ENCODE data around the gene PTPRM. TPM values are rescaled to one million over a fixed set of nuclear protein-coding genes. Genes with fewer than 3 reads are reported as not detected.

Gene PTPRM
- total and polyA plus RNA-seq, 2 of the 8 experiments (the other 6 are each of a cell fraction or from before 2014, with no cell fraction given), result 4.1 to 7.0 TPM

GRCh38 chr18:7931763-7932162 is 364.6 kb downstream of the PTPRM start (continued):
- TF ChIP-seq CHD7 (IDR thresholded peaks at IDR 0.05; ENCODE audit: insufficient replicate concordance, low read length), result no peak
- no peak for TF ChIP-seq JUN (IDR thresholded peaks at IDR 0.05; ENCODE audit: low read depth, low read length)
- no peak for TF ChIP-seq POLR2AphosphoS5 (IDR thresholded peaks at IDR 0.05; ENCODE audit: low read depth, low read length)
- TF ChIP-seq TAF7 (optimal IDR thresholded peaks at IDR 0.05; ENCODE audit: borderline replicate concordance, low read depth, low read length), result no peak
